ENCODE data around the gene RASL12.

- TF ChIP-seq CTCF (IDR thresholded peaks at IDR 0.05; ENCODE audit: insufficient read depth, low read length) (no peak), POLR2AphosphoS5 (IDR thresholded peaks at IDR 0.05; ENCODE audit: low read depth) (no peak), REST (IDR thresholded peaks at IDR 0.05; ENCODE audit: insufficient replicate concordance, low read depth) (no peak), GABPA (IDR thresholded peaks at IDR 0.05; ENCODE audit: low read depth) (no peak)
Measured at GRCh38 chr15:65097651-65098263, 30.0 kb upstream of the RASL12 start.
